Neural crest cell (in vitro differentiated cells): ENCODE data around the gene SEC62. TPM values are rescaled to one million over a fixed set of nuclear protein-coding genes. Genes with fewer than 3 reads are reported as not detected.
"Not testable (repeated sequence)": the region's sequence is repeated elsewhere in the genome, so short reads cannot be mapped to it uniquely, and the experiment has no call there.

Experiments
- DNase-seq: peaks from one replicate; pipeline ENCODE4 v3.0.0; 2021; ENCODE audit warnings: low read depth, mixed read lengths, low spot score
- H3K27ac Mint-ChIP-seq: one replicate; pipeline ENCODE4 v1.8.0; 2021; ENCODE audit warnings: mild to moderate bottlenecking, mixed read lengths; ENCODE audit not compliant: unreplicated experiment
- H3K27me3 Mint-ChIP-seq: 2 replicates; pipeline ENCODE4 v1.8.0; 2021; ENCODE audit warnings: low read depth, mild to moderate bottlenecking, mixed read lengths
- H3K36me3 Mint-ChIP-seq: 2 replicates; pipeline ENCODE4 v1.8.0; 2021; ENCODE audit warnings: low read depth, mild to moderate bottlenecking, mixed read lengths
- H3K4me1 Mint-ChIP-seq: 2 replicates; pipeline ENCODE4 v1.8.0; 2021; ENCODE audit warnings: mixed read lengths
- H3K4me3 Mint-ChIP-seq: one replicate; pipeline ENCODE4 v1.8.0; 2021; ENCODE audit warnings: mild to moderate bottlenecking, mixed read lengths
- H3K9me3 Mint-ChIP-seq: 2 replicates; pipeline ENCODE4 v1.8.0; 2021; ENCODE audit warnings: mixed read lengths
- CTCF ChIP-seq: fragments of 200-600 bp; sonication (generic); conservative IDR thresholded peaks from 2 replicates; pipeline ENCODE4 v1.5.0; 2021; ENCODE audit warnings: antibody characterized with exemption, mild to moderate bottlenecking
- total RNA-seq: library from RNA; stranded (reverse); gene quantifications from 2 replicates; pipeline ENCODE4 v1.2.1, GENCODE V29; 2021

SEC62 gene
- total RNA-seq, 1 donor from 2014 or later = 67.9 TPM

GRCh38 chr3:170007031-170007663 is 40.5 kb downstream of the SEC62 start:
- Mint-ChIP-seq H3K4me3 (no peak overlapping the region), H3K4me1 (peaks cover 13% of the 10 kb centered on the region), H3K9me3 (no peaks in the 10 kb centered on the region), H3K27ac (no peak overlapping the region), H3K36me3 (no peaks in the 10 kb centered on the region), H3K27me3 (no peaks in the 10 kb centered on the region)
- TF ChIP-seq CTCF = no peak
- no peak for DNase-seq

GRCh38 chr3:170010498-170010897 is 43.9 kb downstream of the SEC62 start:
- H3K27me3 Mint-ChIP-seq = no peaks in the 10 kb centered on the region
- H3K36me3 Mint-ChIP-seq = no peaks in the 10 kb centered on the region
- H3K27ac Mint-ChIP-seq = no peak overlapping the region
- H3K4me3 Mint-ChIP-seq = no peak overlapping the region
- DNase-seq = no peak
- peaks cover 5% of the 10 kb centered on the region for H3K4me1 Mint-ChIP-seq
- H3K9me3 Mint-ChIP-seq = no peaks in the 10 kb centered on the region
- TF ChIP-seq CTCF = no peak

- H3K9me3 Mint-ChIP-seq = no peaks in the 10 kb centered on the region
- no peaks in the 10 kb centered on the region for H3K4me1 Mint-ChIP-seq
- DNase-seq = no peak
- H3K4me3 Mint-ChIP-seq = no peak overlapping the region
- H3K36me3 Mint-ChIP-seq = no peaks in the 10 kb centered on the region
- no peaks in the 10 kb centered on the region for H3K27me3 Mint-ChIP-seq
- H3K27ac Mint-ChIP-seq = no peak overlapping the region
- no peak for TF ChIP-seq CTCF
Measured at GRCh38 chr3:170012683-170013400, 46.2 kb downstream of the SEC62 start.

- no peak for DNase-seq
- no peaks in the 10 kb centered on the region for H3K36me3 Mint-ChIP-seq
- no peaks in the 10 kb centered on the region for H3K4me1 Mint-ChIP-seq
- TF ChIP-seq CTCF = no peak
- no peaks in the 10 kb centered on the region for H3K9me3 Mint-ChIP-seq
- H3K4me3 Mint-ChIP-seq = no peak overlapping the region
- H3K27me3 Mint-ChIP-seq = no peaks in the 10 kb centered on the region
- no peak overlapping the region for H3K27ac Mint-ChIP-seq
Measured at GRCh38 chr3:170016057-170016456, 49.5 kb downstream of the SEC62 start.

- DNase-seq, H3K36me3 Mint-ChIP-seq, H3K27ac Mint-ChIP-seq, H3K9me3 Mint-ChIP-seq, H3K4me1 Mint-ChIP-seq, H3K27me3 Mint-ChIP-seq, H3K4me3 Mint-ChIP-seq: not testable (repeated sequence)
Measured at GRCh38 chr3:170019306-170019705, 52.7 kb downstream of the SEC62 start.

DNA sequence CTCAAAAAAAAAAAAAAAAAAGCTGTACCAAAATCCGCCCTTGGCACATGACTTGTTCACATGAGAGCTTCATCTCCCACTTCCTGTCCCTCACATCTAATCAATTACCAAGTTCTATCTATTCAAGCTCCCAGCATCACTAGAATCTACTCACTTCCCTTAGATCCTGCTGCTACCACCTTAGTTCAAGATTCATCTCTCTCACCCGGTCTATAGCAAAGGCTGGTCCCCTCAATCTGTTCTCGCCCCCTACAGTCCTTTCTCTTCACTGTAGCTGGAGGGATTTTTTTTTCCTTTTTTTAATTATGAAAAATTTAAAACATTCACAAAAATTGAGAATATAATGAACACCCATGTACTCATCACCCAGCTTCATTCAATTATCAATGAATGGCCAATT is 54.5 kb downstream of the SEC62 start:
- DNase-seq = no peak
- no peak for TF ChIP-seq CTCF
- H3K4me3 Mint-ChIP-seq = no peak overlapping the region
- H3K27me3 Mint-ChIP-seq = no peaks in the 10 kb centered on the region
- H3K36me3 Mint-ChIP-seq = no peaks in the 10 kb centered on the region
- no peaks in the 10 kb centered on the region for H3K4me1 Mint-ChIP-seq
- no peak overlapping the region for H3K27ac Mint-ChIP-seq
- H3K9me3 Mint-ChIP-seq = no peaks in the 10 kb centered on the region
